Common myeloid progenitor, CD34-positive (primary cell): ENCODE results near the gene SMIM45.

Source experiments
- CTCF ChIA-PET: fragments of 350-600 bp; sonication (Branson Sonifier 250); formaldehyde crosslinking; loops from one replicate; lab custom pipeline; 2021; ENCODE audit warnings: antibody characterized with exemption; lab: Charles Lee
- POLR2A ChIA-PET: fragments of 350-600 bp; sonication (Branson Sonifier 250); formaldehyde crosslinking; loops from one replicate; lab custom pipeline; 2021; ENCODE audit warnings: antibody characterized with exemption; lab: Charles Lee
- DNase-seq, 3 donors: peaks; one replicate each; pipeline versions ENCODE4 v3.0.0 to v3.0.0-alpha.2; 2013
- H3K27ac ChIP-seq, 2 experiments: 1 replicate in 1 of 2; 2 replicates in 1 of 2; pipeline ENCODE4 v1.7.0; 2013; ENCODE audit warnings: inconsistent platforms in 2 of 2, low read length in 2 of 2, mild to moderate bottlenecking in 2 of 2, low read depth in 1 of 2, moderate library complexity in 1 of 2; ENCODE audit not compliant: severe bottlenecking in 2 of 2, insufficient read depth in 1 of 2, poor library complexity in 1 of 2
- H3K27me3 ChIP-seq, 5 experiments: replicated peaks in 2 of 5; 1 replicate in 3 of 5; 2 replicates in 2 of 5; pipeline versions ENCODE4 v1.6.1 to v1.7.0; 2013; ENCODE audit warnings: low read length in 4 of 5, mild to moderate bottlenecking in 2 of 5, moderate library complexity in 2 of 5, inconsistent platforms in 1 of 5; ENCODE audit not compliant: insufficient read depth in 5 of 5, control insufficient read depth in 4 of 5
- H3K36me3 ChIP-seq, 4 experiments: 1 replicate in 2 of 4; 2 replicates in 2 of 4; pipeline versions ENCODE4 v1.6.1 to v1.7.0; 2013; ENCODE audit warnings: low read length in 3 of 4, control low read depth in 1 of 4, mild to moderate bottlenecking in 1 of 4; ENCODE audit not compliant: control insufficient read depth in 4 of 4, insufficient read depth in 4 of 4
- H3K4me1 ChIP-seq, 4 experiments: 1 replicate in 3 of 4; 2 replicates in 1 of 4; pipeline versions ENCODE4 v1.6.1 to v1.7.1; 2013; ENCODE audit warnings: low read length in 3 of 4, mild to moderate bottlenecking in 3 of 4, control low read depth in 1 of 4, inconsistent platforms in 1 of 4, moderate library complexity in 1 of 4; ENCODE audit not compliant: control insufficient read depth in 4 of 4, insufficient read depth in 4 of 4; ENCODE audit errors: control extremely low read depth in 1 of 4
- H3K4me3 ChIP-seq, 7 experiments: 1 replicate in 4 of 7; 2 replicates in 3 of 7; pipeline versions ENCODE4 v1.5.1 to v1.7.0; 2013; ENCODE audit warnings: mild to moderate bottlenecking in 7 of 7, low read length in 6 of 7, moderate library complexity in 6 of 7, inconsistent platforms in 2 of 7, low read depth in 2 of 7, control low read depth in 1 of 7; ENCODE audit not compliant: insufficient read depth in 4 of 7, control insufficient read depth in 1 of 7; ENCODE audit errors: extremely low read depth in 1 of 7
- H3K9me3 ChIP-seq, 5 experiments: 1 replicate in 4 of 5; 2 replicates in 1 of 5; pipeline versions ENCODE4 v1.6.1 to v1.7.1; 2013; ENCODE audit warnings: low read length in 4 of 5, mild to moderate bottlenecking in 2 of 5, inconsistent platforms in 1 of 5, low read depth in 1 of 5, moderate library complexity in 1 of 5; ENCODE audit not compliant: control insufficient read depth in 4 of 5, insufficient read depth in 2 of 5; ENCODE audit errors: control extremely low read depth in 1 of 5
- WGBS: methylation state at CpG from one replicate; pipeline ENCODE4 v1.1.5; 2013; ENCODE audit not compliant: insufficient coverage; 5-methylcytosine and 5-hydroxymethylcytosine counted together

Gene SMIM45

GRCh38 chr22:41989246-41989645, 37.3 kb downstream of the SMIM45 start:
- H3K9me3 ChIP-seq, result no peaks in the 10 kb centered on the region
- WGBS, result 85% methylated on average over 4 of the region's 4 CpGs
- no peak for DNase-seq
- CTCF ChIA-PET, result no interaction called here
- no peak overlapping the region for H3K27ac ChIP-seq
- no peaks in the 10 kb centered on the region for H3K4me1 ChIP-seq
- no peaks in the 10 kb centered on the region for H3K36me3 ChIP-seq
- H3K4me3 ChIP-seq, result no peak overlapping the region
- peaks cover 0 to 8% (median 0%) of the 10 kb centered on the region in 5 experiments for H3K27me3 ChIP-seq
- POLR2A ChIA-PET, result no interaction called here

- CTCF ChIA-PET, result no interaction called here
- no peak for DNase-seq
- Histone ChIP-seq H3K9me3 (no peaks in the 10 kb centered on the region), H3K36me3 (no peaks in the 10 kb centered on the region), H3K4me1 (no peaks in the 10 kb centered on the region), H3K27me3 (peaks cover 0 to 8% (median 0%) of the 10 kb centered on the region in 5 experiments), H3K4me3 (no peak overlapping the region), H3K27ac (no peak overlapping the region)
- 100% methylated on average over 5 of the region's 7 CpGs for WGBS
- POLR2A ChIA-PET, result interaction anchor here (0.6 kb wide), 1 partner anchor 66 kb away, joined by 3 read pairs; no protein-coding TSS in a partner anchor
Measured at GRCh38 chr22:41991111-41991510, 39.2 kb downstream of the SMIM45 start.

GRCh38 chr22:41992496-41992895, 40.5 kb downstream of the SMIM45 start:
- CTCF ChIA-PET, result no interaction called here
- no peak overlapping the region for H3K27ac ChIP-seq
- H3K4me3 ChIP-seq, result no peak overlapping the region
- 98% methylated on average over 5 of the region's 5 CpGs for WGBS
- peaks cover 0 to 8% (median 3%) of the 10 kb centered on the region in 5 experiments for H3K27me3 ChIP-seq
- H3K9me3 ChIP-seq, result no peaks in the 10 kb centered on the region
- no peak for DNase-seq
- POLR2A ChIA-PET, result no interaction called here
- H3K4me1 ChIP-seq, result no peaks in the 10 kb centered on the region
- H3K36me3 ChIP-seq, result no peaks in the 10 kb centered on the region

- 97% methylated on average over 3 of the region's 3 CpGs for WGBS
- no peaks in the 10 kb centered on the region for H3K36me3 ChIP-seq
- POLR2A ChIA-PET, result no interaction called here
- no peak overlapping the region for H3K27ac ChIP-seq
- no peak for DNase-seq
- H3K27me3 ChIP-seq, result peaks cover 0 to 8% (median 3%) of the 10 kb centered on the region in 5 experiments
- H3K4me1 ChIP-seq, result peaks cover 0 to 10% (median 0%) of the 10 kb centered on the region in 4 experiments
- H3K9me3 ChIP-seq, result no peaks in the 10 kb centered on the region
- CTCF ChIA-PET, result interaction anchor here (1.0 kb wide), 1 partner anchor 15 kb away, joined by 3 read pairs; no protein-coding TSS in a partner anchor
- no peak overlapping the region for H3K4me3 ChIP-seq
Measured at GRCh38 chr22:41995211-41995610, 43.3 kb downstream of the SMIM45 start.

- 96% methylated on average over 5 of the region's 5 CpGs for WGBS
Measured at GRCh38 chr22:41996826-41997225, 44.9 kb downstream of the SMIM45 start.

GRCh38 chr22:41998361-41999261, 46.7 kb downstream of the SMIM45 start, which contains the start of gene WBP2NL:
WBP2NL (plus strand) TSS chr22:41998788; CDS start chr22:41998819, 31 bp downstream.
- Histone ChIP-seq H3K4me3 (peak within 1 kb of the TSS; percentile 38 to 84 (median 59)), H3K9me3 (peaks cover 0 to 2% (median 0%) of the 10 kb centered on the region in 5 experiments), H3K36me3 (peaks cover 0 to 4% (median 1%) of the 10 kb centered on the region in 4 experiments), H3K4me1 (peaks cover 0 to 10% (median 0%) of the 10 kb centered on the region in 4 experiments), H3K27ac (no peak within 1 kb of the TSS), H3K27me3 (peaks cover 0 to 5% (median 0%) of the 10 kb centered on the region in 5 experiments)
- 40% methylated on average over 41 of the region's 71 CpGs for WGBS
- CTCF ChIA-PET, result interaction anchor here (1.3 kb wide), 1 partner anchor 32 kb away, joined by 3 read pairs; no protein-coding TSS in a partner anchor
- peak; percentile 85 to 91 (median 91) for DNase-seq
- POLR2A ChIA-PET, result no interaction called here

More at GRCh38 chr22:41996826-41997225, 44.9 kb downstream of the SMIM45 start:
- Histone ChIP-seq H3K36me3 (peaks cover 0 to 4% (median 1%) of the 10 kb centered on the region in 4 experiments), H3K27me3 (peaks cover 0 to 8% (median under 1%) of the 10 kb centered on the region in 5 experiments), H3K4me3 (no peak overlapping the region), H3K4me1 (peaks cover 0 to 10% (median 0%) of the 10 kb centered on the region in 4 experiments), H3K9me3 (peaks cover 0 to 2% (median 0%) of the 10 kb centered on the region in 5 experiments), H3K27ac (no peak overlapping the region)
- CTCF ChIA-PET, result no interaction called here
- no peak for DNase-seq
- POLR2A ChIA-PET, result no interaction called here
